ENCODE results near the gene ANKRD23.

GRCh38 chr2:96868555-96869280, 24.9 kb upstream of the ANKRD23 start:
- no peak for TF ChIP-seq GATA2 (IDR thresholded peaks at IDR 0.05; ENCODE audit: low read depth, low read length)
- no peak for TF ChIP-seq GATA3 (IDR thresholded peaks at IDR 0.05; ENCODE audit: low read depth, low read length)
